GM13976 (cell line): Measurements from ENCODE around the gene AP1S3.

ENCODE experiments used
- DNase-seq: peaks from one replicate; pipeline ENCODE4 v3.0.0; 2012; ENCODE audit warnings: low spot score
- in situ Hi-C: fragments of 300-500 bp; cut with MboI; formaldehyde crosslinking; loops from one replicate; pipeline ENCODE4 v1.12.0; 2022; ENCODE audit warnings: low sequenced_read_pairs, mixed read lengths, inconsistent platforms; ENCODE audit not compliant: unreplicated experiment
- TF ChIP-seq, protein P1 (sequence below): IDR thresholded peaks from 2 replicates; pipeline ENCODE4 v1.5.1; 2012; ENCODE audit warnings: borderline replicate concordance, mild to moderate bottlenecking; ENCODE audit not compliant: insufficient read depth; ENCODE audit errors: extremely low read depth, missing control alignments, control extremely low read depth

AP1S3 gene

DNA sequence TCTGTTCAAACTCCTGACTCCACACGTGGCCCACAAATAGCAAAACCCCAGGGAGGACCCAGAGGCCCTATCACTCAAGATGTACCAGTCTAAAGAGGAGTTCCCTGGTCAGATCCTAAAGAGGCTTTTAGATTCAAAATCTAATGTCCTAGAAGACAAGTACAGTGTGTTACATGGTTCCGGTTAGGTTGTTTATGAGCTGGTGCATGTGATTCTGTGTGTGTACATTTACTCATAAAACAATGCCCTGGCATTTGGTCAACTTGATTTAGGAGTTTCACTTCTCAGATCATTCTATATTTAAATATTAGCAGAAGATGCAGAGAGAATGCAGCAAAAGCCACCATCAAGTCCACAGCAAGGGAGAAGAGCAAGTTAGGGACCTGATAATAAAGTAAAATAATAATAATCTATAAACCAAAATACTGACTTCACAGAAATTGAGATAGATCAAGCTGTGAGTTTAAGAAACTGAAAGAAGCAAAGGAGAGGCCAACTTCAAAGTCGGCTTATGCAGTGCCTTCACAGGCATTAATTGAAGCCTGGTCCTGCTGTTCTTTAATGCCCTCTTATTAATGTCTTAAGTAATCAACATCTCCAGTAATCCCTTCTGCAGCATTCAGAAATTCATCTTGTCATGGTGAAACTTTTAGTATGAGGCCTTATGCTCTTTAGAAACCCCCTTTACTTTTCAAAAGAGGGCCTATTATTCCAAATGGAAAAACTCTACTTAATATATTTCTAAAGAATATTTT is 4.2 kb upstream of the AP1S3 start:
- no peak for DNase-seq
- in situ Hi-C loops, result no loop called here

GRCh38 chr2:223835701-223836532 is 1.5 kb downstream of the AP1S3 start:
- in situ Hi-C loops, result no loop called here
- TF ChIP-seq, protein P1, sequence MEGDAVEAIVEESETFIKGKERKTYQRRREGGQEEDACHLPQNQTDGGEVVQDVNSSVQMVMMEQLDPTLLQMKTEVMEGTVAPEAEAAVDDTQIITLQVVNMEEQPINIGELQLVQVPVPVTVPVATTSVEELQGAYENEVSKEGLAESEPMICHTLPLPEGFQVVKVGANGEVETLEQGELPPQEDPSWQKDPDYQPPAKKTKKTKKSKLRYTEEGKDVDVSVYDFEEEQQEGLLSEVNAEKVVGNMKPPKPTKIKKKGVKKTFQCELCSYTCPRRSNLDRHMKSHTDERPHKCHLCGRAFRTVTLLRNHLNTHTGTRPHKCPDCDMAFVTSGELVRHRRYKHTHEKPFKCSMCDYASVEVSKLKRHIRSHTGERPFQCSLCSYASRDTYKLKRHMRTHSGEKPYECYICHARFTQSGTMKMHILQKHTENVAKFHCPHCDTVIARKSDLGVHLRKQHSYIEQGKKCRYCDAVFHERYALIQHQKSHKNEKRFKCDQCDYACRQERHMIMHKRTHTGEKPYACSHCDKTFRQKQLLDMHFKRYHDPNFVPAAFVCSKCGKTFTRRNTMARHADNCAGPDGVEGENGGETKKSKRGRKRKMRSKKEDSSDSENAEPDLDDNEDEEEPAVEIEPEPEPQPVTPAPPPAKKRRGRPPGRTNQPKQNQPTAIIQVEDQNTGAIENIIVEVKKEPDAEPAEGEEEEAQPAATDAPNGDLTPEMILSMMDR, result no peak
- DNase-seq, result peak; percentile 84

More for the DNA sequence above, 4.2 kb upstream of the AP1S3 start:
- TF ChIP-seq, protein P1, result no peak

DNA sequence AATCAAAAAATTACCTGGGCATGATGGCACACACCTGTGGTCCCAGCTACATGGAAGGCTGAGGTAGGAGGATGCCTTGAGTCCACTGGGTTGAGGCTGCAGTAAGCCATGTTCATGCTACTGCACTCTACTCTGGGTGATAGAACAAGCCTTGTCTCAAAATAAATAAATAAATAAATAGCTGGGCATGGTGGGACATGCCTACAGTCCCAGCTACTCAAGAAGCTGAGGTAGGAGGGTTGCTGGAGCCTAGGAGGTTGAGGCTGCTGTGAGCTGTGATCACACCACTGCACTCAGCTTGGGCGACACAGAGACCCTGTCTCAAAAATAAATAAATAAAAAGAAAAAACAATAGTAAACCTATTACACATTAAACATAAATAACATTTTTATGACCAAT is 3.0 kb downstream of the AP1S3 start:
- TF ChIP-seq, protein P1, result no peak
- in situ Hi-C loops, result no loop called here
- DNase-seq, result no peak

DNA sequence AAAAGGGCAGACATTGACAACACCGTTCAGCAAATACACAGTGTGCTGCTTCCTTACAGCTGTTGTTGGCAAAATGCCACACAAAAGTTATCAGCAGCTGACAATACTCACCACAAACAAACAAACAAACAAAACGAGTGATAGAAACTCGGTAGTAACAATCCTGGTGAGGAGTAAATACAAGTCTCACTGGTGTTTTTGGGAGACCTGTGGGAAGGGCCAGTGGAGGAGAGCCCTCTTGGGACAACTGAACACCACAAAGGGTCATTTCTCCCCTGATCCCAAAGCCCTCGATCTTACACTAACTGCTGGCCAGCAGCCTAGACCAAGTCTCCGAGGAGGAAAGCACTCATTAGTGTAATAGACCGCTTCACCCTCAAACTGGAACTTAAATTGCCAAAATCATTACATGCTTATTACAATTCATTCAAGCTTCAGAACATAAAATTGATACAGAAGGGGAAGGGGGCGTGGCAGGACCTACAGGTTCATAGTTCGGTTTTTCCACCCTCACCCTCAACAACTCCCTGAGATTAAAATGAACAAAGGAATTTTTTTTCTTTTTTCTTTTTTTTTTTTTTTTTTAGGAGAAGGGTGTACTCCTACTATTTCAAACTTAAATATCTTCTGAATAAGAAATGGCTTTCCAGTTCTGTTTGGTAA is 5.0 kb downstream of the AP1S3 start:
- in situ Hi-C loops, result no loop called here
- TF ChIP-seq, protein P1, result no peak
- DNase-seq, result no peak

DNA sequence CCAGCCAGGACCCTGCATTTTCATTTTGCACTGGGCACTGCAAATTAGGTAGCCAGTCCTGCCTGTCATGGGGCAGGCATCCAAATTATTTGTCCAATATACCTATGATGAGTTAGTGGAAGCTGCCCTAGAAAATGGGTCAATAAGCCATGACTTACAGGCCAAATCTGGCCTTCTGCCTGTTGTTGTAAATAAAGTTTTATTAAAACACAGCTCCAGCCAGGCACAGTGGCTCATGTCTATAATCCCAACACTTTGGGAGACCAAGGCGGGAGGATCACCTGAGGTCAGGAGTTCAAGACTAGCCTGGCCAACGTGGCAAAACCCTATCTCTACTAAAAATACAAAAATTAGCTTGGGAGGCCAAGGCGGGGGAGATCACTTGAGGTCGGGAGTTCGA is 8.3 kb downstream of the AP1S3 start:
- TF ChIP-seq, protein P1, result no peak
- in situ Hi-C loops, result no loop called here
- no peak for DNase-seq

GRCh38 chr2:223828314-223828713 is 9.1 kb downstream of the AP1S3 start:
- in situ Hi-C loops, result no loop called here
- no peak for DNase-seq
- TF ChIP-seq, protein P1, result no peak
